ENCODE results near the gene SOWAHA. TPM values are rescaled to one million over a fixed set of nuclear protein-coding genes. Genes with fewer than 3 reads are reported as not detected.

Gene SOWAHA
- total and polyA plus RNA-seq, 2 of the 4 experiments (the other 2 are of a cell fraction), result 0.03 TPM; not detected in 1

- peak overlapping the region; percentile 59 for H3K27ac ChIP-seq (ENCODE audit: insufficient read depth, low read length)
- H4K8ac ChIP-seq (ENCODE audit: low read depth in 2 of 2, low read length in 2 of 2), result peak overlapping the region in 1 of 2 experiments; percentile 72; a peak in 2 of 4 replicates
- dilution Hi-C loops (cut with HindIII; ENCODE audit: low sequenced_read_pairs, unreplicated experiment) (no loop called here), in situ Hi-C loops (cut with MboI; ENCODE audit: low sequenced_read_pairs) (no loop called here), intact Hi-C loops (cut with micrococcal nuclease) (loop anchor here (2.0 kb wide), 1 partner anchor 44 kb away; no protein-coding TSS in a partner anchor)
- no peaks in the 10 kb centered on the region for H3K9me3 ChIP-seq (ENCODE audit: control insufficient read depth, insufficient read depth, low read length)
- peak overlapping the region; percentile 90 for H2AK9ac ChIP-seq (replicated peaks; ENCODE audit: low read depth, low read length, poor library complexity)
- H3K4me1 ChIP-seq (ENCODE audit: control insufficient read depth, insufficient read depth, low read length), result peaks cover 17% of the 10 kb centered on the region
- H3K4ac ChIP-seq (ENCODE audit: low read depth, low read length), result peak overlapping the region; percentile 67
- no peak for TF ChIP-seq CHD1 (IDR thresholded peaks at IDR 0.05; ENCODE audit: low read depth, low read length)
- no peak for TF ChIP-seq POLR2A (IDR thresholded peaks at IDR 0.05; ENCODE audit: low read depth, low read length)
- TF ChIP-seq NFE2L2 (IDR thresholded peaks at IDR 0.05; ENCODE audit: low read depth, low read length), result no peak
- no peak for TF ChIP-seq CTCF (conservative IDR thresholded peaks at IDR 0.05; ENCODE audit: low read depth, low read length)
- TF ChIP-seq BHLHE40 (IDR thresholded peaks at IDR 0.05; ENCODE audit: low read depth, low read length), result no peak
- H2BK120ac ChIP-seq (ENCODE audit: low read depth, low read length), result no peak overlapping the region
- H3K56ac ChIP-seq (ENCODE audit: extremely low read depth, insufficient read depth, low read length), result peak overlapping the region; percentile 61
- H4K5ac ChIP-seq (ENCODE audit: low read depth, low read length), result peak overlapping the region; percentile 61
- H3K4me3 ChIP-seq (ENCODE audit: insufficient read depth, low read depth, low read length), result peak overlapping the region; percentile 65
- H3K9me1 ChIP-seq (ENCODE audit: insufficient read depth, low read length), result peaks cover 38% of the 10 kb centered on the region
- no TSS peak for BruUV-seq (replicated peaks)
- ATAC-seq (ENCODE audit: low read depth) (peak; percentile 33), DNase-seq (no peak)
- ChIA-PET CTCF (interaction anchor here (1.9 kb wide), 1 partner anchor 37 kb away, joined by 4 read pairs; no protein-coding TSS in a partner anchor), POLR2A (ENCODE audit: unreplicated experiment) (interaction anchor here (1.0 kb wide), 1 partner anchor 210 kb away, joined by 3 read pairs; no protein-coding TSS in a partner anchor)
- H4K91ac ChIP-seq (ENCODE audit: insufficient read depth, low read depth, low read length), result peak overlapping the region; percentile 21; the same call in 1 of the 2 replicates
- no peaks in the 10 kb centered on the region for H3K36me3 ChIP-seq (ENCODE audit: control insufficient read depth, insufficient read depth, low read length)
- peak overlapping the region; percentile 97 for H3K4me2 ChIP-seq (ENCODE audit: low read depth, low read length)
- H3K23ac ChIP-seq (ENCODE audit: low read depth, low read length), result peak overlapping the region; percentile 73; the same call in 1 of the 2 replicates
- WGBS, 2 experiments (ENCODE audit: extremely low coverage in 2 of 2, insufficient read length in 1 of 2), result 1% methylated on average over 18 of the region's 39 CpGs; no CpG with 5 or more reads in 1 of the 2 experiments
- peak overlapping the region; percentile 98 for H2AFZ ChIP-seq (replicated peaks; ENCODE audit: low read length, poor library complexity)
- peak overlapping the region; percentile 72 for H3K9ac ChIP-seq (ENCODE audit: low read depth, low read length)
- H2AK5ac ChIP-seq (ENCODE audit: low read depth, low read length), result peak overlapping the region; percentile 61
- no peak overlapping the region for H2BK20ac ChIP-seq (ENCODE audit: low read depth, low read length)
- H3K79me1 ChIP-seq (ENCODE audit: low read depth in 1 of 2, low read length in 2 of 2), result peaks cover 23 to 62% of the 10 kb centered on the region in 2 experiments
- no peaks in the 10 kb centered on the region for H3K27me3 ChIP-seq (ENCODE audit: control insufficient read depth, insufficient read depth, low read length)
- H3K18ac ChIP-seq (ENCODE audit: low read depth, low read length), result no peak overlapping the region; the same call in 1 of the 2 replicates
- H3K14ac ChIP-seq (replicated peaks; ENCODE audit: low read depth, low read length), result peak overlapping the region; percentile 5; the same call in 1 of the 2 replicates
- H2BK5ac ChIP-seq (ENCODE audit: low read depth, low read length, poor library complexity, severe bottlenecking), result peak overlapping the region; percentile 51
- H2BK15ac ChIP-seq (ENCODE audit: low read depth, low read length), result no peak overlapping the region
- H4K20me1 ChIP-seq (ENCODE audit: insufficient read depth, low read length), result peaks cover 38% of the 10 kb centered on the region
Measured at GRCh38 chr5:132776131-132776937, 36.8 kb upstream of the SOWAHA start.
